Measurements from ENCODE around the gene LDLRAD2. TPM values are rescaled to one million over a fixed set of nuclear protein-coding genes. Genes with fewer than 3 reads are reported as not detected.

Gene LDLRAD2
- total RNA-seq, 1 experiment from 2014 or later = not detected

- H3K4me3 ChIP-seq (ENCODE audit: low read depth in 2 of 2, low read length in 2 of 2) = no peak overlapping the region
- POLR2A ChIA-PET = no interaction called here
- H3K4me1 ChIP-seq (ENCODE audit: control insufficient read depth, insufficient read depth, low read length) = peaks cover 6% of the 10 kb centered on the region
- intact Hi-C loops (cut with micrococcal nuclease; ENCODE audit: unreplicated experiment) (no loop called here), in situ Hi-C loops (cut with HindIII; ENCODE audit: low pct_unique_long_range_greater_than_20kb, low sequenced_read_pairs) (no loop called here)
- no peaks in the 10 kb centered on the region for H3K36me3 ChIP-seq (ENCODE audit: control insufficient read depth, insufficient read depth, low read length)
- H3K27me3 ChIP-seq (ENCODE audit: control insufficient read depth, insufficient read depth, low read length) = no peaks in the 10 kb centered on the region
- TF ChIP-seq SIN3A (IDR thresholded peaks at IDR 0.05; ENCODE audit: borderline replicate concordance, insufficient read depth, low read depth, low read length) (no peak), REST (IDR thresholded peaks at IDR 0.05; ENCODE audit: insufficient read depth in 1 of 2, low read depth in 2 of 2, low read length in 1 of 2) (no peak), POLR2AphosphoS5 (IDR thresholded peaks at IDR 0.05; ENCODE audit: low read depth, low read length) (no peak), CTCF (IDR thresholded peaks at IDR 0.05) (no peak)
- H3K9me3 ChIP-seq (ENCODE audit: control insufficient read depth, insufficient read depth, low read depth, low read length) = no peaks in the 10 kb centered on the region
- ATAC-seq (peak; percentile 5; the same call in 1 of the 2 replicates), DNase-seq (ENCODE audit: low read depth, low spot score) (no peak)
- BruUV-seq (replicated peaks) = no TSS peak
- CTCF ChIA-PET = no interaction called here
- no peak overlapping the region for H3K27ac ChIP-seq (ENCODE audit: low read length)
Observed at GRCh38 chr1:21815724-21816321, 3.8 kb downstream of the LDLRAD2 start.

GRCh38 chr1:21816602-21817302 lies 4.7 kb downstream of the LDLRAD2 start:
- intact Hi-C loops (cut with micrococcal nuclease; ENCODE audit: unreplicated experiment) (no loop called here), in situ Hi-C loops (cut with HindIII; ENCODE audit: low pct_unique_long_range_greater_than_20kb, low sequenced_read_pairs) (no loop called here)
- BruUV-seq (replicated peaks) = no TSS peak
- no peaks in the 10 kb centered on the region for H3K36me3 ChIP-seq (ENCODE audit: control insufficient read depth, insufficient read depth, low read length)
- ChIA-PET POLR2A (no interaction called here), CTCF (no interaction called here)
- TF ChIP-seq SIN3A (IDR thresholded peaks at IDR 0.05; ENCODE audit: borderline replicate concordance, insufficient read depth, low read depth, low read length) (no peak), POLR2AphosphoS5 (IDR thresholded peaks at IDR 0.05; ENCODE audit: low read depth, low read length) (0 out of 2 replicates have a peak, but pooled peaks have one; percentile 46)
- H3K4me3 ChIP-seq (ENCODE audit: low read depth in 2 of 2, low read length in 2 of 2) = no peak overlapping the region
- H3K4me1 ChIP-seq (ENCODE audit: control insufficient read depth, insufficient read depth, low read length) = peaks cover 6% of the 10 kb centered on the region
- DNase-seq (ENCODE audit: low read depth, low spot score) (peak; percentile 4), ATAC-seq (peak; percentile 79)
- no peaks in the 10 kb centered on the region for H3K27me3 ChIP-seq (ENCODE audit: control insufficient read depth, insufficient read depth, low read length)
- no peaks in the 10 kb centered on the region for H3K9me3 ChIP-seq (ENCODE audit: control insufficient read depth, insufficient read depth, low read depth, low read length)
- H3K27ac ChIP-seq (ENCODE audit: low read length) = no peak overlapping the region

- DNase-seq (ENCODE audit: low read depth, low spot score) (no peak), ATAC-seq (peak; percentile 32; the same call in 1 of the 2 replicates)
- peaks cover 6% of the 10 kb centered on the region for H3K4me1 ChIP-seq (ENCODE audit: control insufficient read depth, insufficient read depth, low read length)
- in situ Hi-C loops (cut with HindIII; ENCODE audit: low pct_unique_long_range_greater_than_20kb, low sequenced_read_pairs) = no loop called here
- no peak overlapping the region for H3K4me3 ChIP-seq (ENCODE audit: low read depth in 2 of 2, low read length in 2 of 2)
- TF ChIP-seq POLR2AphosphoS5 (IDR thresholded peaks at IDR 0.05; ENCODE audit: low read depth, low read length) = no peak
- TF ChIP-seq CTCF (IDR thresholded peaks at IDR 0.05) = no peak
- TF ChIP-seq SIN3A (IDR thresholded peaks at IDR 0.05; ENCODE audit: borderline replicate concordance, insufficient read depth, low read depth, low read length) = no peak
- H3K27me3 ChIP-seq (ENCODE audit: control insufficient read depth, insufficient read depth, low read length) = no peaks in the 10 kb centered on the region
- H3K36me3 ChIP-seq (ENCODE audit: control insufficient read depth, insufficient read depth, low read length) = no peaks in the 10 kb centered on the region
- intact Hi-C loops (cut with micrococcal nuclease; ENCODE audit: unreplicated experiment) = no loop called here
- BruUV-seq (replicated peaks) = no TSS peak
- H3K9me3 ChIP-seq (ENCODE audit: control insufficient read depth, insufficient read depth, low read depth, low read length) = no peaks in the 10 kb centered on the region
- H3K27ac ChIP-seq (ENCODE audit: low read length) = no peak overlapping the region
- ChIA-PET POLR2A (interaction anchor here (0.6 kb wide), 2 partner anchors 8 to 31 kb away, joined by 4 to 10 read pairs; no protein-coding TSS in a partner anchor), CTCF (no interaction called here)
Observed at GRCh38 chr1:21818656-21819055, 6.6 kb downstream of the LDLRAD2 start.

Data from Panc1 (cell line).